ENCODE measurements around the gene NINJ2.

GRCh38 chr12:685388-685787 is 22.1 kb upstream of the NINJ2 start:
- TF ChIP-seq CTCF (IDR thresholded peaks at IDR 0.05; ENCODE audit: insufficient read depth, low read depth, low read length) = no peak
- no peak for TF ChIP-seq EZH2 (IDR thresholded peaks at IDR 0.05; ENCODE audit: insufficient read depth, low read length)

All from astrocyte (in vitro differentiated cells and primary cell).